HL-60 (cell line): Measurements from ENCODE around the gene ETFBKMT.

Source experiments
- CTCF ChIP-seq: IDR thresholded peaks from one replicate; pipeline ENCODE4 v1.5.1; 2011; ENCODE audit warnings: low read length, control low read depth, inconsistent platforms; ENCODE audit not compliant: insufficient read depth
- GABPA ChIP-seq: IDR thresholded peaks from 2 replicates; pipeline ENCODE4 v1.6.1; 2012; ENCODE audit warnings: low read depth

- TF ChIP-seq CTCF (no peak), GABPA (no peak)
Observed at GRCh38 chr12:31612819-31613218, 46.7 kb upstream of the ETFBKMT start.
